CD14-positive monocyte (primary cell): ENCODE results near the gene HECW1. TPM values are rescaled to one million over a fixed set of nuclear protein-coding genes. Genes with fewer than 3 reads are reported as not detected.

Experiments used
- DNase-seq, 3 donors: peaks; one replicate each; pipeline ENCODE4 v3.0.0-alpha.2; 2011 to 2022
- H2AFZ ChIP-seq: 2 replicates; pipeline ENCODE4 v1.6.0; 2012; ENCODE audit warnings: mild to moderate bottlenecking, low read depth, low read length, inconsistent platforms; ENCODE audit not compliant: insufficient read depth, poor library complexity, severe bottlenecking
- H3K27ac ChIP-seq, 2 donors: 1 replicate in 1 of 2; 2 replicates in 1 of 2; pipeline ENCODE4 v1.5.1; 2012 to 2013; ENCODE audit warnings: low read length in 2 of 2, control low read depth in 1 of 2, inconsistent platforms in 1 of 2, low read depth in 1 of 2, mild to moderate bottlenecking in 1 of 2
- H3K27me3 ChIP-seq, 2 donors: one replicate each; pipeline versions ENCODE4 v1.6.0 to v1.6.1; 2011 to 2013; ENCODE audit warnings: low read length in 2 of 2; ENCODE audit not compliant: control insufficient read depth in 2 of 2, insufficient read depth in 2 of 2
- H3K36me3 ChIP-seq, 2 donors: replicated peaks in 1 of 2; 1 replicate in 1 of 2; 2 replicates in 1 of 2; pipeline versions ENCODE4 v1.5.1 to v1.6.1; 2012 to 2013; ENCODE audit warnings: low read length in 2 of 2, control low read depth in 1 of 2, inconsistent platforms in 1 of 2, mild to moderate bottlenecking in 1 of 2; ENCODE audit not compliant: insufficient read depth in 2 of 2, control insufficient read depth in 1 of 2
- H3K4me1 ChIP-seq, 2 donors: 1 replicate in 1 of 2; 2 replicates in 1 of 2; pipeline versions ENCODE4 v1.5.1 to v1.6.1; 2012 to 2013; ENCODE audit warnings: low read length in 2 of 2, control low read depth in 1 of 2, inconsistent platforms in 1 of 2, mild to moderate bottlenecking in 1 of 2, moderate library complexity in 1 of 2; ENCODE audit not compliant: insufficient read depth in 2 of 2, control insufficient read depth in 1 of 2
- H3K4me2 ChIP-seq: replicated peaks from 2 replicates; pipeline ENCODE3; 2012; ENCODE audit warnings: low read length, moderate library complexity, mild to moderate bottlenecking; ENCODE audit not compliant: poor library complexity, severe bottlenecking; ENCODE audit errors: extremely low read depth
- H3K4me3 ChIP-seq, 3 experiments: fragments of 200-600 bp in 1 of 3; sonication (generic) in 1 of 3; replicated peaks in 1 of 3; 1 replicate in 2 of 3; 2 replicates in 1 of 3; pipeline ENCODE4 v1.5.1; 2011 to 2013; ENCODE audit warnings: low read length in 3 of 3, mild to moderate bottlenecking in 3 of 3, control low read depth in 2 of 3, low read depth in 2 of 3, inconsistent platforms in 1 of 3, moderate library complexity in 1 of 3
- H3K79me2 ChIP-seq: 2 replicates; pipeline ENCODE4 v1.6.0; 2012; ENCODE audit warnings: mild to moderate bottlenecking, control low read depth, inconsistent platforms, low read length, moderate library complexity; ENCODE audit not compliant: insufficient read depth
- H3K9ac ChIP-seq: 2 replicates; pipeline ENCODE4 v1.6.0; 2017; ENCODE audit warnings: low read length, mild to moderate bottlenecking; ENCODE audit not compliant: insufficient read depth, poor library complexity, severe bottlenecking
- H3K9me3 ChIP-seq, 2 donors: replicated peaks in 1 of 2; 1 replicate in 1 of 2; 2 replicates in 1 of 2; pipeline versions ENCODE4 v1.5.1 to v1.6.1; 2012 to 2013; ENCODE audit warnings: low read length in 2 of 2, control low read depth in 1 of 2; ENCODE audit not compliant: control insufficient read depth in 1 of 2, insufficient read depth in 1 of 2
- H4K20me1 ChIP-seq: 2 replicates; pipeline ENCODE4 v1.6.0; 2012; ENCODE audit warnings: mild to moderate bottlenecking, low read length, control low read depth, moderate library complexity; ENCODE audit not compliant: insufficient read depth
- H3K27ac Mint-ChIP-seq, 7 donors: one replicate each; pipeline ENCODE4 v1.8.0; 2020; ENCODE audit warnings: mild to moderate bottlenecking in 7 of 7, mixed read lengths in 7 of 7, moderate library complexity in 6 of 7, inconsistent platforms in 2 of 7
- H3K27me3 Mint-ChIP-seq, 3 donors: one replicate each; pipeline ENCODE4 v1.8.0; 2021 to 2022; ENCODE audit warnings: low read depth in 3 of 3, mild to moderate bottlenecking in 3 of 3, mixed read lengths in 3 of 3, moderate library complexity in 3 of 3, inconsistent platforms in 1 of 3
- H3K36me3 Mint-ChIP-seq, 2 donors: one replicate each; pipeline ENCODE4 v1.8.0; 2020; ENCODE audit warnings: mixed read lengths in 2 of 2, inconsistent platforms in 1 of 2, mild to moderate bottlenecking in 1 of 2
- H3K4me1 Mint-ChIP-seq: one replicate; pipeline ENCODE4 v1.8.0; 2020; ENCODE audit warnings: mild to moderate bottlenecking, mixed read lengths
- H3K4me3 Mint-ChIP-seq, 2 donors: one replicate each; pipeline ENCODE4 v1.8.0; 2020; ENCODE audit warnings: mild to moderate bottlenecking in 2 of 2, mixed read lengths in 2 of 2, moderate library complexity in 1 of 2
- H3K9me3 Mint-ChIP-seq, 7 donors: one replicate each; pipeline ENCODE4 v1.8.0; 2020 to 2022; ENCODE audit warnings: mixed read lengths in 7 of 7, mild to moderate bottlenecking in 6 of 7, moderate library complexity in 6 of 7, inconsistent platforms in 2 of 7
- WGBS: methylation state at CpG from one replicate; pipeline ENCODE4 v1.1.5; 2013; ENCODE audit warnings: missing lambda C conversion rate; ENCODE audit not compliant: insufficient coverage; 5-methylcytosine and 5-hydroxymethylcytosine counted together
- intact Hi-C, 2 donors: fragments of 100-400 bp; cut with micrococcal nuclease; formaldehyde crosslinking; loops; one replicate each; pipeline versions ENCODE4 v1.15.0 to v1.15.1; 2023
- polyA plus RNA-seq, 3 donors: library from polyadenylated mRNA; depleted of rRNA in 1 of 3; unstranded in 2 of 3; stranded (reverse) in 1 of 3; fragments of 300-500 nt in 2 of 3; fragments of >200 nt in 1 of 3; fragmentation: Illumina TruSeq in 2 of 3; gene quantifications; 1 replicate in 2 of 3; 2 replicates in 1 of 3; pipeline ENCODE4 v1.2.3, GENCODE V29; 2012 to 2021
- TF ChIP-seq, protein P1 (sequence below): fragments of 200-600 bp; IDR thresholded peaks from one replicate; pipeline ENCODE4 v1.8.0; 2022; ENCODE audit warnings: antibody characterized with exemption, mild to moderate bottlenecking

The HECW1 gene
- polyA plus RNA-seq, 3 donors = not detected

DNA sequence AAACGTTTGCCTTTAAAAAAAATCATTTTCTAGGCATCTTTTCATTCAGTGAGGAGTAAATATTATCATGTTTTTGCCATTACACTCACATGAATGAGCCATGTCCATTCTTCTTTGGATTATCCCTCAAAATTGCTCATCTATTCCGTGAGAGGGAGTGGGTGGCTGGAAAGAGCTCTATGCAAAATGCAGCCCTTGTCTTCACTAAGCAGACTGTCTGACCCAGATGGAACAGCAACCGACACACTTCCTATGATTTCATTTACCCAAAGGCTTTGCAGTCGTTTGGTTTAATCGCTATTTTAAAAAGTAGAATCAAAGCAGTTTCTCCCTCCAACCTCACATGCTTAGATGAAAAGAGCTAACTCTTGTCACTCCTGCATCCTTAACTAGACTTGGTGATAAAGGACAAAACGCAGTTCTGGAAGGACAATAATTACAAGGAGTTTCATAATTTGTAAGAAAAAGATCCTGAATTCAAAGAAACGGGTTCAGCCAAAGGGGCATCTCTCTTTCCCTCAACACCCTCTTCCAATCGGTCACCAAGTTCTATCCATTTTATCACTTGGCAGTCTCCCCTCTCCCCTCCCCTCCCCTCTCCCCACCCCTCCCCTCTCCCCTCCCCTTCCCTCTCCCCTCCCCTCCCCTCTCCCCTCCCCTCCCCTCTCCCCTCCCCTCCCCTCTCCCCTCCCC, 272.3 kb downstream of the HECW1 start:
- H3K4me3 Mint-ChIP-seq = no peak overlapping the region
- H3K4me3 ChIP-seq = no peak overlapping the region
- no peaks in the 10 kb centered on the region for H3K79me2 ChIP-seq
- peaks cover 2 to 7% (median 2%) of the 10 kb centered on the region in 3 donors for H3K27me3 Mint-ChIP-seq
- DNase-seq = no peak
- H2AFZ ChIP-seq = no peak overlapping the region
- no peaks in the 10 kb centered on the region for H4K20me1 ChIP-seq
- no peak overlapping the region for H3K4me2 ChIP-seq
- TF ChIP-seq, protein P1, sequence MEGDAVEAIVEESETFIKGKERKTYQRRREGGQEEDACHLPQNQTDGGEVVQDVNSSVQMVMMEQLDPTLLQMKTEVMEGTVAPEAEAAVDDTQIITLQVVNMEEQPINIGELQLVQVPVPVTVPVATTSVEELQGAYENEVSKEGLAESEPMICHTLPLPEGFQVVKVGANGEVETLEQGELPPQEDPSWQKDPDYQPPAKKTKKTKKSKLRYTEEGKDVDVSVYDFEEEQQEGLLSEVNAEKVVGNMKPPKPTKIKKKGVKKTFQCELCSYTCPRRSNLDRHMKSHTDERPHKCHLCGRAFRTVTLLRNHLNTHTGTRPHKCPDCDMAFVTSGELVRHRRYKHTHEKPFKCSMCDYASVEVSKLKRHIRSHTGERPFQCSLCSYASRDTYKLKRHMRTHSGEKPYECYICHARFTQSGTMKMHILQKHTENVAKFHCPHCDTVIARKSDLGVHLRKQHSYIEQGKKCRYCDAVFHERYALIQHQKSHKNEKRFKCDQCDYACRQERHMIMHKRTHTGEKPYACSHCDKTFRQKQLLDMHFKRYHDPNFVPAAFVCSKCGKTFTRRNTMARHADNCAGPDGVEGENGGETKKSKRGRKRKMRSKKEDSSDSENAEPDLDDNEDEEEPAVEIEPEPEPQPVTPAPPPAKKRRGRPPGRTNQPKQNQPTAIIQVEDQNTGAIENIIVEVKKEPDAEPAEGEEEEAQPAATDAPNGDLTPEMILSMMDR = no peak
- H3K36me3 Mint-ChIP-seq = no peaks in the 10 kb centered on the region
- H3K4me1 ChIP-seq = no peaks in the 10 kb centered on the region
- no peak overlapping the region for H3K27ac Mint-ChIP-seq
- WGBS = no CpG with 5 or more reads among the region's 8 CpGs
- intact Hi-C loops = no loop called here
- H3K9me3 ChIP-seq = peaks cover 0 to 7% of the 10 kb centered on the region in 2 donors
- H3K9me3 Mint-ChIP-seq = peaks cover 4 to 33% (median 13%) of the 10 kb centered on the region in 7 donors
- H3K27ac ChIP-seq = no peak overlapping the region
- no peaks in the 10 kb centered on the region for H3K36me3 ChIP-seq
- no peaks in the 10 kb centered on the region for H3K4me1 Mint-ChIP-seq
- no peak overlapping the region for H3K9ac ChIP-seq
- no peaks in the 10 kb centered on the region for H3K27me3 ChIP-seq

DNA sequence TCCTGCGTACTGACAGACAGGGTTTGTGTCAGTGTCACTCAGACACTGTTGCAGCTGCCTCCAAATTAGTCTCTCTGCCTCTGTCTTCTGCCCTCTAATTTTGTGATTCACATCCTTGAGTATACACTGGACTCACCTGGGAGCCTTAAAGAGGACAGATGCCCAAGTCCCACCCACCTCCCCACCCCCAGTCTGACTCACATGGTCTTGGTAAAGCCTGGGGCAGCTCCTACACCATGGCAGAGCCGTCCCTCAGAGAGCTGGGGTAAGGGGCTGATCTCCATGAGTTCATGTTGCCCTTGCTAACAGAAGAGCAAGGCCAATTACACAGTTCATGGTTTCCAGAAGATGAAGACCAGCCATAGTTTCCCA, 272.8 kb downstream of the HECW1 start:
- no CpG with 5 or more reads among the region's 2 CpGs for WGBS
- no peak for DNase-seq
- no peak overlapping the region for H3K27ac Mint-ChIP-seq

More for the DNA sequence above, 272.8 kb downstream of the HECW1 start:
- Mint-ChIP-seq H3K4me3 (no peak overlapping the region), H3K36me3 (no peaks in the 10 kb centered on the region), H3K4me1 (no peaks in the 10 kb centered on the region), H3K9me3 (peaks cover 4 to 33% (median 15%) of the 10 kb centered on the region in 7 donors), H3K27me3 (peaks cover 1 to 7% (median 2%) of the 10 kb centered on the region in 3 donors)
- no peak overlapping the region for H3K4me3 ChIP-seq
- no peak overlapping the region for H3K9ac ChIP-seq
- TF ChIP-seq, protein P1 = no peak
- H3K9me3 ChIP-seq = peaks cover 0 to 7% of the 10 kb centered on the region in 2 donors
- no peaks in the 10 kb centered on the region for H3K79me2 ChIP-seq
- no peaks in the 10 kb centered on the region for H3K27me3 ChIP-seq
- H3K36me3 ChIP-seq = no peaks in the 10 kb centered on the region
- H2AFZ ChIP-seq = no peak overlapping the region
- no peak overlapping the region for H3K4me2 ChIP-seq
- no peak overlapping the region for H3K27ac ChIP-seq
- H3K4me1 ChIP-seq = no peaks in the 10 kb centered on the region
- H4K20me1 ChIP-seq = no peaks in the 10 kb centered on the region
- intact Hi-C loops = no loop called here
